SH-SY5Y (cell line): ENCODE data around the gene PFKFB4.

Experiments used
- GATA2 ChIP-seq: IDR thresholded peaks from 2 replicates; pipeline ENCODE4 v1.6.1; 2011; ENCODE audit warnings: mild to moderate bottlenecking, low read depth, low read length
- GATA3 ChIP-seq: IDR thresholded peaks from 2 replicates; pipeline ENCODE4 v1.6.1; 2011; ENCODE audit warnings: low read depth, mild to moderate bottlenecking, low read length, moderate library complexity

The PFKFB4 gene

DNA sequence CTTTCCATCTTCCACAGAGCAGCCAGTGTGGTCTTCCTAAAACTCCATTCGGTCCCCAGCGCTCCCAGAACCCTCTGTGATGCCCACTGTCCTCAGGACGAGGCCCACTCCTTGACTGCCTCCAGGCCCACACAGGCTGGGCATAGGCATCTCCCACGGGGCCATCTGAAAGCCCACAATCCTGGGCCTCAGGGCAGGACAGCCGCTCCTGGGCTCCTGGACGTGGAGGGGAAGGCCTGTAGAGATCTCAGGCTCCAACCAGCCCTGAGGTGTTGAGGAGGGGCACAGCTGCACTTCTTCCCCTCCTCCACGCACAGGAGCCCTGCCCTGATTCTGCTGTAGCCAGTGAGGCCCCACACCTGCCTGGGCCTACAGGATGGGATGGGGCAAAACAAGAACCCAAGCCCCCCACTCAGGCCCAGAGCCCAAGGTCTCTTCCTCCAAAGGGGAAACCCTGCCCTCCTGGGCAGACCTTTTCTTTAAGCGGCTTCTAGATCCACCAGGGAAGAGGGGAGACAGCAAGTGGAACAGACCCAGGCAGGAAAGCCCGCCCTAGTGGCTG is 78.6 kb downstream of the PFKFB4 start:
- TF ChIP-seq GATA3 (no peak), GATA2 (no peak)

DNA sequence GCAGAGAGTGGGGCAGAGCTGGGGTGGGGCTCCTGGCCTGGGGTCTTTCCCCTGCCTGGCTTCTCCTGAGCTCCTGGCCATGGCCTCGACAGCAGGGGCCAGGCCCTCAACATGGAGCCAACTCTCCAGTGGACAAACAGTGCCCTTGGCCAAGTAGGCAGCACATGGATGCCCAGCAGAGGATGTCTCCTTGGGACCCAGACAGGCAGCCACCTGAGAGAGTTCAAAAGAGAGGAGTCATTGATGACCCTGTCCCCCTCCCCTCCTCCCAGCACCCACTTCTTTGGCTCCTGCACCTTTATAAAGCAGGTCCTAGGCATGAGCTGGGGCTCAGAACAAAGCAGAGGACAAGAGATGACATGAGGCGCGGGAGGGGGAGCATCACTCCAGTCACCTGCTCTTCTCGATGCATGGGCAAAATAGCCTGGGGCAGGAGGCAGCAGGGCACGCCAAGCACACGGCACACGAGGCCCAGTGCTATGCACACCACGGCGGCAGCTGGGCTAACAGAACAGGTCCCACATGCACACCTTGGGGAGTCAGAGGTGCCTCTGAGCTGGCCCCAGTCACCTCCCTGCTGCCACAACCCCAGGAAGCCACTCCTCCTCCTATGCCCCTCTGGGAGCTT is 80.1 kb downstream of the PFKFB4 start:
- TF ChIP-seq GATA2 (no peak), GATA3 (no peak)

DNA sequence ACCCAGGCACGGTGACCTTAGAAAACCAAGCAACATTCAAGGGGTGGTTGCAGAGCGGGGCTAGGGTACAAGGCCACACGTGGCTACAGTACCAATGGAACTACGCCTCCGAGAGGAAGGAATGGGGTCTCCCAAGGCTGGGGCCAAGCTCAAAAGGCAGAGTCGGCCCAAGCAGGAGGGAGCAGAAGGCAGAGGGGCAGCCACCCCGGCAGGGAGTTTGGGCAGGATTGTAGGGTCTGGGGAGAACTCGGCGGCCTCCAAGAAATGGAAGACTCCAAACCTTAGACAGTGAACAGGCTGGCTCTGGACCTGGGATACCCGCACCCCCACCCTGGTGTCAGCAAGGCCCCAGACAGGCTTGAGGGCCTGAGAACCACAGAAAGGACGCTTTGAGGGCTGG is 81.4 kb downstream of the PFKFB4 start:
- TF ChIP-seq GATA2, result no peak
- no peak for TF ChIP-seq GATA3

DNA sequence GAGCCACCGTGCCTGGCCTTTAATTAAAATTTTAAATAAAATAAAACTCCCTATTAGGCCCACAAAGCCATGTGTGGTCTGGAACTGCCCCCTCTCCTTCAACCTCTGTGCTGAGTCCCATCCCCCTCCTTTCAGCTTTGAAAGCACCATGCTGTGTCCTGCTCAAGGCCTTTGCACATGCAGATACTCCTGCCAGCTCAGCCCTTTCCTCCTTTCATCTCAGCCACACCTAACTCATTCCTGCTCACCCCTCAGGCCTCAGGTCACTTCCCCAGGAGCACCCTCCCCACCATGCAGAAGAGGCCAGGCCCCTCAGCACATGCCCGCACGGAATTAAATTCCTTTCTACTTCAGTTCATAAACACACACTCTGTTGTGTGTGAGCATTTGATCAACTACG is 82.0 kb downstream of the PFKFB4 start:
- no peak for TF ChIP-seq GATA2
- TF ChIP-seq GATA3, result no peak

DNA sequence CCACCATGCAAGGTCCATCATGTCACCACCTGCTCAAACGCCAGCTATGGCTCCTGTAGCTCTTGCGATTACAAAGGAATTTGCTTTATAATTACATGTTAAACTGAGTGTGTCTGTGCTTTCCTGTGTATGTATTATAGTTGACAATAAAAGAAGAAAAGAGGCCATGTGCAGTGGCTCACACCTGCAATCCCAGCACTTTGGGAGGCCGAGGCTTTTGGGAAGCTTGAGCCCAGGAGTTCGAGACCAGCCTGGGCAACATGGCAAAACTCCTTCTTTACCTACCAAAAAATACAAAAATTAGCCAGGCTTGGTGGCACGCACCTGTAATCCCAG is 83.0 kb downstream of the PFKFB4 start:
- no peak for TF ChIP-seq GATA3
- no peak for TF ChIP-seq GATA2

DNA sequence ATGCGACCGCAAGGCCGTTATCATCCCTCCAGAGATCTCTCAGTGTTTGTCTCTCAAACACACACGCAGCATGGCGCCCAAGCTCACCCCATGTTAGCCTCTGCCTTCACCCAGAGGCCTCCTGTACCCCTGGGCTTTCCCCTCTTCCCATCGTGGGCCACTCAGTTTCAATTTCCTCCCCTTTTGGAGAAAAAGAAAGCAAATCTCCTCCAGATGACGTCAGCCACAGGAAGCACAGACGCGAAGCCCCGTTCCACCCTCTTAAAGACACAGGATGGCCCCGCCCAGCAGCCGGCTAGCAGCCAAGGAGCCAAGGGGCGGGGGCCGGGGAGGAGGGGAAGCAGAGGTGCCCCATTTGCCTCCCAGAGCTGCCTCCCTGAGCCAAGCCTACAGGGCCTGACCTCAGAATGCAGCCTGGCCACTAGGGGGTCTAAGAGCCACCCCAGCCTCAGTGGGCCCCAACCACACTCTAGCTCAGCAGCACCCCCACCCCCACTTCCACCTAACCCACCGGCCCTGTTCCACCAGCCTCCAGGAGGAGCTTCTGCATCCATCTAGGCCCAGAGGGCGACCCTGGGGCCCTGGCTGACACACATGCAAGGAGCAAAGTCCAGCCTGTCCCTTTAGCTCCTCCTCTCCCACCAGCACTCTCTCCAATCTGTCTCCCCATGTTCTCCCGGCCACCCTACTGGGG is 83.5 kb downstream of the PFKFB4 start:
- TF ChIP-seq GATA3, result no peak

DNA sequence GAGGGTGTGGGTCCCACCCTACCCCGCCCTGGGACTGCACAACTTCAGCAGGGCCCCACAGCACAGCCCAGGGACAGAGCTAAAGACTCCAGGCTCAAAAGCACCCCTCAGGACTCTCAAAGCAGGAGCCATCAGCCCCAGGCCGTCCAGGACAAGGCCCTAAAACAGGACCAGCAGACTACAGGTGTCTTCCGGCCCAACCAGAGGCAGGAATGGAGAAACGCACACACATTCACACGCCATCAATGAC is 84.0 kb downstream of the PFKFB4 start:
- TF ChIP-seq GATA2, result no peak
- TF ChIP-seq GATA3, result no peak

DNA sequence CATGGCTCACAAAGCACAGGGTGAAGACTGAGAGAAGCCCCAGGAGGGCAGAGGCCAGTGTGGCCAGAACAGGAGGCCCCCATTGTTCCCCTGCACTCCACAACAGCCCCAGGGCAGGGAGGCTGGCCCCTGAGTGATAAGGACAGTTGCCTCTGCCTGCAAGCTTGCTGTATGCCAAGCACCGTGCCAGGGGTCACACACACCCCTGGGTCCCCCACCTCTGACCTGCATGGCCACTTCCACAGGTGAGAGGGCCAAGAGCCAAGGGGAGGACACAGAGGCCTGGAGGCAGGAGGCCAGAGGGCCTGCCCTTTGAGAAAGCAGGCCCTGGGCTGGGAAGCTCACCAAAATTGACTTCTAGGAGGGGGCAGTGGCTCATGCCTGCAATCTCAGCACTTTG is 86.3 kb downstream of the PFKFB4 start:
- TF ChIP-seq GATA2, result no peak
- no peak for TF ChIP-seq GATA3

DNA sequence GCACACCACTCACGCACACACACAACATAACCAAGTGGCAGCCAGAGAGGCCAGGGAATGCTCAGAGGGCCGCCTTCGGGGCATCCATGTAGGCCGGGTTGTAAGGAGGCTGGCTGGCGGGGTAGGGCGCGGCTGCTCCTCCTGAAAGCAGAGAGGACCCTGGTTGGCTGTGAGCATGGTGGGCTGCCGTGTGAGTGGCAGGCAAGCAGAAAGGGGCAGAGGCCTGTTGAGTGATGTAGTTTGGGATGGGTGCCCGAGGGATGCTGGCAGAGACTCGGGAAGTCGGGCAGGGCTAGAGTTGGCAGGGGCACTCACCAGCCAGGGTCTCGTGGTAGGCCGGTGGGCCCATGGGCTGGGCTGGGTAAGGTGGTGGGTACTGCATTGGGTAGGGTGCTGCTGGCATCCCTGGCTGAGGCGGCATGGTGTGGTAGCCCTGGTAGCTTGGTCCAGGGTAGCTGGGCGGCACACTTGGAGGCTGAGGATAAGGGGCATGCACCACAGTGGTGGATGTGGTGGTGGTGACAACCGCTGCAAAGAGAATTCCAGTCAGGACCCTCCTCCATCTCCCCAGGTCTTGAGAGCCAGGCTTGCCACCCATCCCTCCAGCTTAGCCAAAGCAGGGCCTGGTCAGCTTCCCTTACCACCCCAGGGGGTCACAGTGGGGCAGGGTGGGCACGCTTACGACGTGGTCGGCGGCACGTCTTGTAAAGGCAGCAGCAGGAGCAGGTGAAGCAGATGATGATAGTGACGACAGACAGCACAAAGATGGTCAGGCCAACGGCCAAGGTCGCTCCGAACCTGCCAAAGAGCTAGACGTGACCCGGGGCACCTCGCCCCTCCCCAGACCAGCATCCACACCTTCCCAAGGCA is 87.3 kb downstream of the PFKFB4 start:
- TF ChIP-seq GATA3, result no peak

DNA sequence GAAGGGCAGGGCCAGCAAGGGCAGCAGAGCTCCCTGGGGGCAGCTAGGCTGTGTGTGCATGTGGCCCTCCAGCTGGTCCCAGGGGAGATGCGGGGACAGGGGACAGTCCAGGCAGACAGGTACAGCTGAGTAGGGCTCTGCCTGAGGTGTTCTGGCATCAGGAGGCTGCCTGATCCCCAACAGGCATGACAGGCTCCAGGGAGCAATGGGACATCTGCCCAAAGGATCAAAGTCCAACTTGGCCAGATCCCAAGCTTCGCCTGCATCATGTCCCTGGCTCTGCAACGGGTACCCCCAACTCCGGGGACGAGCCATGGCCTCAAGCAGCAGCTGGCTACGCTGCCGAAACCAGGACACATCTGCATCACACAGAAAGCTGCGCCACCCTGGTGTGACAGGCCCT is 88.3 kb downstream of the PFKFB4 start:
- TF ChIP-seq GATA2, result no peak
- TF ChIP-seq GATA3, result no peak
